NCI-H2196 (cell line): ENCODE data around the gene PDHB.
"Not testable (repeated sequence)": the region's sequence is repeated elsewhere in the genome, so short reads cannot be mapped to it uniquely, and the experiment has no call there.

Experiments
- DNase-seq: peaks from one replicate; lab custom pipeline; 2025; ENCODE audit not compliant: unreplicated experiment; lab: John Stamatoyannopoulos, UW

Gene PDHB

GRCh38 chr3:58440996-58441355, 7.3 kb upstream of the PDHB start:
- not testable (repeated sequence) for DNase-seq

- not testable (repeated sequence) for DNase-seq
Observed at GRCh38 chr3:58437276-58437675, 3.6 kb upstream of the PDHB start.

GRCh38 chr3:58434990-58435389, 1.4 kb upstream of the PDHB start:
- DNase-seq: no peak

- no peak for DNase-seq
Observed at GRCh38 chr3:58434511-58434910, 879 bp upstream of the PDHB start.

- no peak for DNase-seq
Observed at GRCh38 chr3:58434168-58434504, 504 bp upstream of the PDHB start.

- DNase-seq: no peak
Observed at GRCh38 chr3:58432905-58433304, 727 bp downstream of the PDHB start.

- DNase-seq: no peak
Observed at GRCh38 chr3:58429657-58430056, 4.0 kb downstream of the PDHB start.

GRCh38 chr3:58427661-58428361, 5.8 kb downstream of the PDHB start:
- no peak for DNase-seq

- no peak for DNase-seq
Observed at GRCh38 chr3:58425782-58426181, 7.8 kb downstream of the PDHB start.

- DNase-seq: no peak
Observed at GRCh38 chr3:58424613-58425012, 9.0 kb downstream of the PDHB start.

GRCh38 chr3:58422756-58423325, 10.8 kb downstream of the PDHB start:
- no peak for DNase-seq

GRCh38 chr3:58421004-58421403, 12.6 kb downstream of the PDHB start:
- no peak for DNase-seq

- no peak for DNase-seq
Observed at GRCh38 chr3:58419780-58420507, 13.7 kb downstream of the PDHB start.

GRCh38 chr3:58418227-58418626, 15.4 kb downstream of the PDHB start:
- no peak for DNase-seq

- DNase-seq: no peak
Observed at GRCh38 chr3:58417075-58417474, 16.6 kb downstream of the PDHB start.

- DNase-seq: no peak
Observed at GRCh38 chr3:58416191-58416590, 17.4 kb downstream of the PDHB start.

GRCh38 chr3:58414538-58415197, 19.0 kb downstream of the PDHB start:
- peak; percentile 50 for DNase-seq

- no peak for DNase-seq
Observed at GRCh38 chr3:58411851-58412830, 21.5 kb downstream of the PDHB start.

GRCh38 chr3:58411036-58411435, 22.6 kb downstream of the PDHB start:
- DNase-seq: no peak

- no peak for DNase-seq
Observed at GRCh38 chr3:58409663-58410062, 24.0 kb downstream of the PDHB start.

- DNase-seq: no peak
Observed at GRCh38 chr3:58408906-58409305, 24.7 kb downstream of the PDHB start.
